Tibial nerve (tissue), 4 donors: ENCODE measurements around the gene OSM.

Experiments
- EP300 ChIP-seq, 2 donors: sonication (generic); formaldehyde crosslinking; IDR thresholded peaks; one replicate each; pipeline ENCODE4 v1.6.1; 2017; ENCODE audit warnings: antibody characterized with exemption in 2 of 2, mild to moderate bottlenecking in 1 of 2
- TF ChIP-seq, protein P1 (sequence below), 5 experiments: fragments of 200-600 bp in 3 of 5; fragments of 450-650 bp in 2 of 5; sonication (generic) in 3 of 5; IDR thresholded peaks; one replicate each; pipeline ENCODE4 v1.5.1; 2016 to 2019; ENCODE audit warnings: antibody characterized with exemption in 5 of 5, mild to moderate bottlenecking in 3 of 5, moderate library complexity in 2 of 5

DNA sequence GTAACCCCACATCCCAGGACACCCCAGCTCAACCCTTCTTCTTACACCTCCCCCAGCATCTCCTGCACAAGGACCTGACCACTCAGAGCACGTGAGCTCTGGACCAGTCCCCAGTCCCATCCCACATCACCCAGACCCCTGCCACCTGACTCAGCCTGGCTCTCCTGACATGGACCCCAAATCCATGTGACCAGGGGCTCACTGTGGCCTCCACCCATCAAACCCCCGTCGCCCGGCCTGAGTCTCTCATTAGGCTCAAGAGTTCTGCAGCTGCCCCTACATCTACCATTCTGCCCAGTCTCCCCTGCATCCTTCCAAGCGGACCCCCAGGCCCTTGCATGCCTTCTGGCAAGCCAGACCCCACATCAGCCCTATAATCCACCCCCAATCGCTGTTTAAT is 18.2 kb downstream of the OSM start:
- TF ChIP-seq, protein P1, sequence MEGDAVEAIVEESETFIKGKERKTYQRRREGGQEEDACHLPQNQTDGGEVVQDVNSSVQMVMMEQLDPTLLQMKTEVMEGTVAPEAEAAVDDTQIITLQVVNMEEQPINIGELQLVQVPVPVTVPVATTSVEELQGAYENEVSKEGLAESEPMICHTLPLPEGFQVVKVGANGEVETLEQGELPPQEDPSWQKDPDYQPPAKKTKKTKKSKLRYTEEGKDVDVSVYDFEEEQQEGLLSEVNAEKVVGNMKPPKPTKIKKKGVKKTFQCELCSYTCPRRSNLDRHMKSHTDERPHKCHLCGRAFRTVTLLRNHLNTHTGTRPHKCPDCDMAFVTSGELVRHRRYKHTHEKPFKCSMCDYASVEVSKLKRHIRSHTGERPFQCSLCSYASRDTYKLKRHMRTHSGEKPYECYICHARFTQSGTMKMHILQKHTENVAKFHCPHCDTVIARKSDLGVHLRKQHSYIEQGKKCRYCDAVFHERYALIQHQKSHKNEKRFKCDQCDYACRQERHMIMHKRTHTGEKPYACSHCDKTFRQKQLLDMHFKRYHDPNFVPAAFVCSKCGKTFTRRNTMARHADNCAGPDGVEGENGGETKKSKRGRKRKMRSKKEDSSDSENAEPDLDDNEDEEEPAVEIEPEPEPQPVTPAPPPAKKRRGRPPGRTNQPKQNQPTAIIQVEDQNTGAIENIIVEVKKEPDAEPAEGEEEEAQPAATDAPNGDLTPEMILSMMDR (IDR thresholded peaks at IDR 0.05): no peak
- TF ChIP-seq EP300 (IDR thresholded peaks at IDR 0.05): no peak
